ENCODE results near the gene TENT5C.
A peak's percentile ranks its signal among the peaks of the same experiment; 100 is the strongest.
"Not testable (repeated sequence)": the region's sequence is repeated elsewhere in the genome, so short reads cannot be mapped to it uniquely, and the experiment has no call there.

TENT5C gene

GRCh38 chr1:117605774-117606648 lies at the start of gene TENT5C:
TENT5C (plus strand) TSS chr1:117606048; CDS start chr1:117622869, 16,821 bp downstream.
- peak; percentile 97 for DNase-seq (ENCODE audit: low spot score)

- no peak for DNase-seq (ENCODE audit: low spot score)
Observed at GRCh38 chr1:117556341-117556740, 49.5 kb upstream of the TENT5C start.

- no peak for DNase-seq (ENCODE audit: low spot score)
Observed at GRCh38 chr1:117556976-117557375, 48.9 kb upstream of the TENT5C start.

GRCh38 chr1:117558451-117558850 lies 47.4 kb upstream of the TENT5C start:
- not testable (repeated sequence) for DNase-seq (ENCODE audit: low spot score)

GRCh38 chr1:117559139-117559538 lies 46.7 kb upstream of the TENT5C start:
- DNase-seq (ENCODE audit: low spot score), result no peak

GRCh38 chr1:117559985-117560384 lies 45.9 kb upstream of the TENT5C start:
- DNase-seq (ENCODE audit: low spot score), result no peak

GRCh38 chr1:117561071-117561470 lies 44.8 kb upstream of the TENT5C start:
- DNase-seq (ENCODE audit: low spot score), result no peak

GRCh38 chr1:117561551-117561950 lies 44.3 kb upstream of the TENT5C start:
- DNase-seq (ENCODE audit: low spot score), result no peak

- no peak for DNase-seq (ENCODE audit: low spot score)
Observed at GRCh38 chr1:117562581-117563491, 43.0 kb upstream of the TENT5C start.

GRCh38 chr1:117563492-117563875 lies 42.4 kb upstream of the TENT5C start:
- no peak for DNase-seq (ENCODE audit: low spot score)

GRCh38 chr1:117564227-117565075 lies 41.4 kb upstream of the TENT5C start:
- DNase-seq (ENCODE audit: low spot score), result no peak

GRCh38 chr1:117565076-117565556 lies 40.7 kb upstream of the TENT5C start:
- DNase-seq (ENCODE audit: low spot score), result no peak

- DNase-seq (ENCODE audit: low spot score), result no peak
Observed at GRCh38 chr1:117565745-117566455, 39.9 kb upstream of the TENT5C start.

- DNase-seq (ENCODE audit: low spot score), result no peak
Observed at GRCh38 chr1:117566556-117566955, 39.3 kb upstream of the TENT5C start.

GRCh38 chr1:117567435-117567834 lies 38.4 kb upstream of the TENT5C start:
- DNase-seq (ENCODE audit: low spot score), result no peak

- no peak for DNase-seq (ENCODE audit: low spot score)
Observed at GRCh38 chr1:117567976-117568375, 37.9 kb upstream of the TENT5C start.

GRCh38 chr1:117568999-117569398 lies 36.8 kb upstream of the TENT5C start:
- DNase-seq (ENCODE audit: low spot score), result no peak

- no peak for DNase-seq (ENCODE audit: low spot score)
Observed at GRCh38 chr1:117569856-117570255, 36.0 kb upstream of the TENT5C start.

- DNase-seq (ENCODE audit: low spot score), result no peak
Observed at GRCh38 chr1:117570988-117571409, 34.8 kb upstream of the TENT5C start.

GRCh38 chr1:117571496-117571895 lies 34.4 kb upstream of the TENT5C start:
- no peak for DNase-seq (ENCODE audit: low spot score)

- DNase-seq (ENCODE audit: low spot score), result no peak
Observed at GRCh38 chr1:117572546-117572945, 33.3 kb upstream of the TENT5C start.

Measured in kidney capillary endothelial cell (primary cell).